ENCODE measurements around the gene SGMS1.

SGMS1 gene

GRCh38 chr10:50533296-50533695 is 90.5 kb downstream of the SGMS1 start:
- Histone ChIP-seq H3K4me1 (peaks cover 0 to 5% (median 2%) of the 10 kb centered on the region in 4 donors), H3K9me3 (no peaks in the 10 kb centered on the region), H3K36me3 (no peaks in the 10 kb centered on the region), H3K27me3 (no peaks in the 10 kb centered on the region), H3K27ac (no peak overlapping the region), H3K4me3 (no peak overlapping the region)
- no peak for TF ChIP-seq CTCF (IDR thresholded peaks at IDR 0.05)
- DNase-seq = no peak
- intact Hi-C loops (cut with DNase I; ENCODE audit: low total_unique reads) = no loop called here

- H3K27ac ChIP-seq = no peak overlapping the region
- TF ChIP-seq CTCF (IDR thresholded peaks at IDR 0.05) = no peak
- H3K27me3 ChIP-seq = no peaks in the 10 kb centered on the region
- no peaks in the 10 kb centered on the region for H3K36me3 ChIP-seq
- H3K4me1 ChIP-seq = peaks cover 0 to 5% (median 2%) of the 10 kb centered on the region in 4 donors
- H3K9me3 ChIP-seq = no peaks in the 10 kb centered on the region
- H3K4me3 ChIP-seq = no peak overlapping the region
- no peak for DNase-seq
- intact Hi-C loops (cut with DNase I; ENCODE audit: low total_unique reads) = no loop called here
These were observed 92.2 kb downstream of the SGMS1 start for GRCh38 chr10:50531388-50532077.

GRCh38 chr10:50529660-50530059 is 94.1 kb downstream of the SGMS1 start:
- no peak overlapping the region for H3K27ac ChIP-seq
- DNase-seq = no peak
- intact Hi-C loops (cut with DNase I; ENCODE audit: low total_unique reads) = no loop called here

GRCh38 chr10:50528206-50528605 is 95.5 kb downstream of the SGMS1 start:
- intact Hi-C loops (cut with DNase I; ENCODE audit: low total_unique reads) = no loop called here
- H3K27me3 ChIP-seq = no peaks in the 10 kb centered on the region
- no peak for TF ChIP-seq CTCF (IDR thresholded peaks at IDR 0.05)
- no peaks in the 10 kb centered on the region for H3K36me3 ChIP-seq
- no peak overlapping the region for H3K4me3 ChIP-seq
- H3K9me3 ChIP-seq = no peaks in the 10 kb centered on the region
- H3K4me1 ChIP-seq = no peaks in the 10 kb centered on the region
- no peak for DNase-seq
- H3K27ac ChIP-seq = no peak overlapping the region

More at GRCh38 chr10:50529660-50530059, 94.1 kb downstream of the SGMS1 start:
- Histone ChIP-seq H3K36me3 (no peaks in the 10 kb centered on the region), H3K4me1 (peaks cover 0 to 1% (median under 1%) of the 10 kb centered on the region in 4 donors), H3K4me3 (no peak overlapping the region), H3K9me3 (no peaks in the 10 kb centered on the region), H3K27me3 (no peaks in the 10 kb centered on the region)
- no peak for TF ChIP-seq CTCF (IDR thresholded peaks at IDR 0.05)

GRCh38 chr10:50527442-50528043 is 96.2 kb downstream of the SGMS1 start:
- TF ChIP-seq CTCF (IDR thresholded peaks at IDR 0.05) = no peak
- DNase-seq = no peak
- H3K9me3 ChIP-seq = no peaks in the 10 kb centered on the region
- H3K27ac ChIP-seq = no peak overlapping the region
- H3K4me1 ChIP-seq = no peaks in the 10 kb centered on the region
- no peak overlapping the region for H3K4me3 ChIP-seq
- H3K27me3 ChIP-seq = no peaks in the 10 kb centered on the region
- intact Hi-C loops (cut with DNase I; ENCODE audit: low total_unique reads) = no loop called here
- H3K36me3 ChIP-seq = no peaks in the 10 kb centered on the region
